ENCODE measurements around the gene GNAS. TPM values are rescaled to one million over a fixed set of nuclear protein-coding genes. Genes with fewer than 3 reads are reported as not detected.
A peak's percentile ranks its signal among the peaks of the same experiment; 100 is the strongest.

GNAS gene
- total RNA-seq, 2 experiments from 2014 or later: 638 to 913 TPM

DNA sequence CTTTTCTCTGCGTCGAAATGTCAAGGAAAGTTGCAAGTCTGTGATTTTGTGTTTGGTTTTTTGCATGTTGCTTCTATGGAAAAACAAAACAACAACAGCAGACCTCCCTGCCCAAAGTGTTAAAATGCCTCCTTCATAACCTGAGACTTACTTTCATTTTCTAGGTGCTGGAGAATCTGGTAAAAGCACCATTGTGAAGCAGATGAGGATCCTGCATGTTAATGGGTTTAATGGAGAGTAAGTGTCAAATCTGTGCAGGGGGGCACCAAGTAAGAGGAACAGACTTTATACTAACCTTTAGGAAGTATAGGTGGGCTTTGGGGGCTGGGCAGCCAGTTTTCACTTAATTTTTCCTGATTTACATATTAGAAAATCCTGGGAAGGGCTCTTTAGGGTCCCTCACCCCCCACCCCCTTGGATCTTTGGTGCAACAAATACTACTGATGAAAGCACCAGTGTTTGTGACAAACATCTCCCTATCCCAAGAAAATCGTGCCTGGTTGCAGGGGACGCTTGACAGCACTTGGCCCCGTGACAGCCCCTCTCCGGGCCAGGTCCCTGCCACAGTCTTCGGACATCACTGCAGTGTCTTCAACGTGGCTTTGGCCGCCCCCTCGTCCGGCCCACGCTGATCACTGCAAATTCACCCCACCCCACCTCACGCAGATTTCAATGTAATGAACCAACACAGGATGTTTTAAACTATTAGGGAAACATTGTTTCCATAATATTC lies 43.1 kb downstream of the GNAS start:
- H3K27ac ChIP-seq (ENCODE audit: low read depth, low read length, poor library complexity, severe bottlenecking): peak overlapping the region; percentile 91
- CTCF ChIA-PET (ENCODE audit: unreplicated experiment): no interaction called here
- TF ChIP-seq EZH2phosphoT487 (IDR thresholded peaks at IDR 0.05; ENCODE audit: borderline replicate concordance, low read depth, low read length): no peak
- TF ChIP-seq CTCF (conservative IDR thresholded peaks at IDR 0.05; ENCODE audit: low read length): no peak
- peaks cover 36% of the 10 kb centered on the region for H4K20me1 ChIP-seq (ENCODE audit: insufficient read depth, low read length)
- POLR2A ChIA-PET: no interaction called here
- H3K36me3 ChIP-seq (ENCODE audit: insufficient read depth, low read length): peaks cover 74% of the 10 kb centered on the region
- peaks cover 30% of the 10 kb centered on the region for H3K4me1 ChIP-seq (ENCODE audit: insufficient read depth, low read length, poor library complexity, severe bottlenecking)
- H2AFZ ChIP-seq (ENCODE audit: low read length): no peak overlapping the region
- intact Hi-C loops (cut with micrococcal nuclease; ENCODE audit: unreplicated experiment): no loop called here
- BruUV-seq (replicated peaks): no TSS peak
- no peaks in the 10 kb centered on the region for H3K9me2 ChIP-seq (ENCODE audit: insufficient read depth, low read length)
- peak overlapping the region; percentile 90 for H3K4me3 ChIP-seq (ENCODE audit: low read depth, low read length, poor library complexity, severe bottlenecking)
- H3K4me2 ChIP-seq (ENCODE audit: low read length): peak overlapping the region; percentile 95
- peaks cover 87% of the 10 kb centered on the region for H3K79me2 ChIP-seq (ENCODE audit: insufficient read depth, low read depth, low read length)
- no peaks in the 10 kb centered on the region for H3K9me3 ChIP-seq (ENCODE audit: low read length)
- no peak for DNase-seq (ENCODE audit: low spot score)

DNA sequence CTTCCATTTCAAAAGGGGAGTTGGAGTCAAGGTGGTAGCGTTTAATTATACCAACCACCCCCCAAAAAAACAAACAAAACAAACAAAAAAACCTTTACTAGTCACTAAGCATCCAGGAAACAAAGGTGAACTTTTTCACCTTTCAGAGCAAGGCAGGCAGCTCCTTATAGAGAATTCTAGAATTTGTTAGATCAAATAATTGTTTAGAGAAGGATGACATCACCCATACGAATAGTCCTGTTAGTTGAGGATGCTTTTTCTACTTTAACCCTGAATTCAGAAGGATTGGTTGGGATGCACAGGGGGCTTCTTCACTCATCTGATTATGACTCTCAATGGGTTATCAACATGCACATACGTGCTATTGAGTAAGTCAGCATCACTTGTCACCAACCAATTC lies 44.3 kb downstream of the GNAS start:
- Histone ChIP-seq H3K79me2 (ENCODE audit: insufficient read depth, low read depth, low read length) (peaks cover 98% of the 10 kb centered on the region), H3K4me3 (ENCODE audit: low read depth, low read length, poor library complexity, severe bottlenecking) (no peak overlapping the region), H4K20me1 (ENCODE audit: insufficient read depth, low read length) (peaks cover 36% of the 10 kb centered on the region), H2AFZ (ENCODE audit: low read length) (no peak overlapping the region), H3K36me3 (ENCODE audit: insufficient read depth, low read length) (peaks cover 86% of the 10 kb centered on the region), H3K27ac (ENCODE audit: low read depth, low read length, poor library complexity, severe bottlenecking) (no peak overlapping the region), H3K4me1 (ENCODE audit: insufficient read depth, low read length, poor library complexity, severe bottlenecking) (peaks cover 29% of the 10 kb centered on the region), H3K4me2 (ENCODE audit: low read length) (no peak overlapping the region), H3K9me2 (ENCODE audit: insufficient read depth, low read length) (no peaks in the 10 kb centered on the region), H3K9me3 (ENCODE audit: low read length) (no peaks in the 10 kb centered on the region)
- BruUV-seq (replicated peaks): no TSS peak
- DNase-seq (ENCODE audit: low spot score): no peak
- intact Hi-C loops (cut with micrococcal nuclease; ENCODE audit: unreplicated experiment): no loop called here
- POLR2A ChIA-PET: interaction anchor here (0.7 to 2.3 kb wide), 4 partner anchors 9 to 82 kb away, joined by 3 to 10 read pairs (median 8); no protein-coding TSS in a partner anchor
- CTCF ChIA-PET (ENCODE audit: unreplicated experiment): interaction anchor here (2.1 kb wide), 1 partner anchor 10 kb away, joined by 6 read pairs; no protein-coding TSS in a partner anchor
- no peak for TF ChIP-seq EZH2phosphoT487 (IDR thresholded peaks at IDR 0.05; ENCODE audit: borderline replicate concordance, low read depth, low read length)
- no peak for TF ChIP-seq CTCF (conservative IDR thresholded peaks at IDR 0.05; ENCODE audit: low read length)

DNA sequence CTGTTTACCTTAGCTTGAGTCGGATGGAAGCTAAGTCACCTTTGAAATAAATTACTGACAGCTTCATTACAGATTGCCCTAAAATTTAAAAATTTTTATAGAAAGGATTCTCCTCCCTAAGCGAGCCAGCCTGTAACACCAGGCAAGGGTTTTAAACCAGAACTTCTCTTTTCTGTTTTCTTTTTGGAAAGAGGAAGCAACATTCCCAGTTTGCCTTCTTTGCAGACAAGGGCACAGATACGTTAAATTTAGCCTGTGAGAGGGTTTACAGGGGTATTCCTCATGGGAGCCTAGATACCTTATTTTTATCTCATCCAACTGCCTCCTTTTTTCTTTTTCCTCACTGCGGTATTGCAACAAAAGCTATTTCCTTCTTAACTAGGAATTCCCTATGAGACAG lies 45.0 kb downstream of the GNAS start:
- TF ChIP-seq EZH2phosphoT487 (IDR thresholded peaks at IDR 0.05; ENCODE audit: borderline replicate concordance, low read depth, low read length): no peak
- TF ChIP-seq CTCF (conservative IDR thresholded peaks at IDR 0.05; ENCODE audit: low read length): no peak
- H3K4me2 ChIP-seq (ENCODE audit: low read length): no peak overlapping the region
- intact Hi-C loops (cut with micrococcal nuclease; ENCODE audit: unreplicated experiment): no loop called here
- CTCF ChIA-PET (ENCODE audit: unreplicated experiment): interaction anchor here (2.1 kb wide), 1 partner anchor 10 kb away, joined by 6 read pairs; no protein-coding TSS in a partner anchor
- H2AFZ ChIP-seq (ENCODE audit: low read length): no peak overlapping the region
- peaks cover 29% of the 10 kb centered on the region for H3K4me1 ChIP-seq (ENCODE audit: insufficient read depth, low read length, poor library complexity, severe bottlenecking)
- H3K9me2 ChIP-seq (ENCODE audit: insufficient read depth, low read length): no peaks in the 10 kb centered on the region
- no peak overlapping the region for H3K4me3 ChIP-seq (ENCODE audit: low read depth, low read length, poor library complexity, severe bottlenecking)
- peaks cover 100% of the 10 kb centered on the region for H3K79me2 ChIP-seq (ENCODE audit: insufficient read depth, low read depth, low read length)
- peaks cover 93% of the 10 kb centered on the region for H3K36me3 ChIP-seq (ENCODE audit: insufficient read depth, low read length)
- H4K20me1 ChIP-seq (ENCODE audit: insufficient read depth, low read length): peaks cover 36% of the 10 kb centered on the region
- POLR2A ChIA-PET: interaction anchor here (0.7 to 2.3 kb wide), 4 partner anchors 8 to 114 kb away, joined by 3 to 10 read pairs (median 8); no protein-coding TSS in a partner anchor
- H3K9me3 ChIP-seq (ENCODE audit: low read length): no peaks in the 10 kb centered on the region
- no TSS peak for BruUV-seq (replicated peaks)
- DNase-seq (ENCODE audit: low spot score): no peak
- H3K27ac ChIP-seq (ENCODE audit: low read depth, low read length, poor library complexity, severe bottlenecking): no peak overlapping the region

All from OCI-LY7 (cell line).